Trophoblast cell (in vitro differentiated cells and primary cell): Measurements from ENCODE around the gene DEPP1.

Experiments
- DNase-seq, 2 donors: peaks; one replicate each; pipeline ENCODE4 v3.0.0-alpha.2; 2016
- H2AFZ ChIP-seq: 2 replicates; pipeline ENCODE4 v1.6.1; 2013; ENCODE audit warnings: low read length, moderate library complexity, mild to moderate bottlenecking; ENCODE audit not compliant: insufficient read depth, poor library complexity
- H2AK5ac ChIP-seq: 2 replicates; pipeline ENCODE4 v1.6.1; 2013; ENCODE audit warnings: mild to moderate bottlenecking, low read length
- H2BK120ac ChIP-seq: 2 replicates; pipeline ENCODE4 v1.6.1; 2013; ENCODE audit warnings: low read length, mild to moderate bottlenecking, moderate library complexity; ENCODE audit not compliant: insufficient read depth, poor library complexity
- H2BK12ac ChIP-seq: 2 replicates; pipeline ENCODE4 v1.6.1; 2013; ENCODE audit warnings: mild to moderate bottlenecking, low read length, moderate library complexity
- H2BK5ac ChIP-seq: 2 replicates; pipeline ENCODE4 v1.6.1; 2013; ENCODE audit warnings: low read length, low read depth, moderate library complexity, mild to moderate bottlenecking; ENCODE audit not compliant: poor library complexity
- H3K14ac ChIP-seq: 2 replicates; pipeline ENCODE4 v1.6.1; 2013; ENCODE audit warnings: mild to moderate bottlenecking, low read length
- H3K18ac ChIP-seq: 2 replicates; pipeline ENCODE4 v1.6.1; 2013; ENCODE audit warnings: mild to moderate bottlenecking, low read length
- H3K23ac ChIP-seq: 2 replicates; pipeline ENCODE4 v1.6.1; 2013; ENCODE audit warnings: low read length
- H3K27ac ChIP-seq: 2 replicates; pipeline ENCODE4 v1.5.1; 2013; ENCODE audit warnings: low read depth, mild to moderate bottlenecking, inconsistent platforms, low read length, moderate library complexity
- H3K27me3 ChIP-seq: 2 replicates; pipeline ENCODE4 v1.6.1; 2013; ENCODE audit warnings: inconsistent platforms, mild to moderate bottlenecking, low read length, moderate library complexity; ENCODE audit not compliant: insufficient read depth
- H3K36me3 ChIP-seq, 2 experiments: 1 replicate in 1 of 2; 2 replicates in 1 of 2; pipeline ENCODE4 v1.6.1; 2013; ENCODE audit warnings: low read length in 2 of 2, mild to moderate bottlenecking in 2 of 2, moderate library complexity in 1 of 2; ENCODE audit not compliant: insufficient read depth in 2 of 2, control insufficient read depth in 1 of 2
- H3K4ac ChIP-seq: 2 replicates; pipeline ENCODE4 v1.6.1; 2013; ENCODE audit warnings: low read depth, mild to moderate bottlenecking, low read length, moderate library complexity
- H3K4me1 ChIP-seq, 2 experiments: 1 replicate in 1 of 2; 2 replicates in 1 of 2; pipeline ENCODE4 v1.6.1; 2013; ENCODE audit warnings: low read length in 2 of 2, mild to moderate bottlenecking in 2 of 2, moderate library complexity in 1 of 2; ENCODE audit not compliant: insufficient read depth in 2 of 2, control insufficient read depth in 1 of 2
- H3K4me2 ChIP-seq: 2 replicates; pipeline ENCODE4 v1.6.1; 2013; ENCODE audit warnings: inconsistent platforms, mild to moderate bottlenecking, low read length, moderate library complexity
- H3K4me3 ChIP-seq: 2 replicates; pipeline ENCODE4 v1.5.1; 2013; ENCODE audit warnings: mild to moderate bottlenecking, low read depth, low read length, inconsistent platforms
- H3K79me1 ChIP-seq: one replicate; pipeline ENCODE4 v1.6.1; 2013; ENCODE audit warnings: low read length
- H3K79me2 ChIP-seq: 2 replicates; pipeline ENCODE4 v1.6.1; 2013; ENCODE audit warnings: low read length, mild to moderate bottlenecking; ENCODE audit not compliant: control insufficient read depth, insufficient read depth, poor library complexity
- H3K9ac ChIP-seq: 2 replicates; pipeline ENCODE4 v1.6.1; 2013; ENCODE audit warnings: mild to moderate bottlenecking, low read length
- H3K9me3 ChIP-seq: 2 replicates; pipeline ENCODE4 v1.6.1; 2013; ENCODE audit warnings: low read depth, mild to moderate bottlenecking, control low read depth, inconsistent platforms, low read length; ENCODE audit not compliant: insufficient read depth
- H4K12ac ChIP-seq: 2 replicates; pipeline ENCODE4 v1.6.1; 2013; ENCODE audit warnings: low read depth, mild to moderate bottlenecking, low read length, moderate library complexity
- H4K8ac ChIP-seq: 2 replicates; pipeline ENCODE4 v1.6.1; 2013; ENCODE audit warnings: low read depth, mild to moderate bottlenecking, low read length, moderate library complexity
- H4K91ac ChIP-seq: one replicate; pipeline ENCODE4 v1.6.1; 2013; ENCODE audit warnings: low read depth, mild to moderate bottlenecking, low read length, moderate library complexity
- WGBS: extraction: QIAGEN DNeasy Blood & Tissue Kit; methylation state at CpG from one replicate; pipeline ENCODE4 v1.1.7; 2013; ENCODE audit warnings: missing lambda C conversion rate; ENCODE audit not compliant: insufficient read length, insufficient coverage; ENCODE audit errors: extremely low coverage; 5-methylcytosine and 5-hydroxymethylcytosine counted together

The DEPP1 gene

DNA sequence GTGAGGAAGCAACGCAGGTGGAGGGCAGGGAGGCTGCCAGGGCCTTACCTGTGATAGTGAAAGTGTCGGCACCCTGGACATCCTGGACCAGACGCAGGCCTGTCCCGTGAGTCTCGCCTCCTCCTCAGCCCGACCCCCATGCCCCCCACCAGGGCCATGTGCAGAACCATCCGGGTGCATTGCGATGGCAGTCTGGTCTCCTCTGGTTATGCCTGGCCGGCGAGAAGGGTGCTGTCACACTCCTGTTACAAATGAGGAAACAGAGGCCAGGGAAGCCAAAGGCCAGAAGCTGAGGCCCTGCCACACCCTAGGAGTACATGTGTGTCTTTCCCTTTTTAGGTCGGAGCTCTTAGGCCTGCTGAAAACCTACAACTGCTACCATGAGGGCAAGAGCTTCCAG, 7.2 kb downstream of the DEPP1 start:
- Histone ChIP-seq H3K79me2 (peaks cover 3% of the 10 kb centered on the region), H2BK12ac (no peak overlapping the region), H2BK120ac (no peak overlapping the region), H3K14ac (no peak overlapping the region), H3K18ac (no peak overlapping the region), H3K4me3 (no peak overlapping the region), H4K12ac (no peak overlapping the region), H3K4me2 (no peak overlapping the region), H3K36me3 (peaks cover 24 to 31% of the 10 kb centered on the region in 2 experiments), H3K79me1 (peaks cover 14% of the 10 kb centered on the region), H3K4me1 (peaks cover 23 to 36% of the 10 kb centered on the region in 2 experiments), H2AK5ac (no peak overlapping the region), H3K27ac (no peak overlapping the region), H4K91ac (no peak overlapping the region), H4K8ac (no peak overlapping the region), H3K23ac (no peak overlapping the region), H2AFZ (no peak overlapping the region), H3K27me3 (no peaks in the 10 kb centered on the region), H3K9ac (no peak overlapping the region), H2BK5ac (no peak overlapping the region), H3K9me3 (no peaks in the 10 kb centered on the region), H3K4ac (no peak overlapping the region)
- DNase-seq, result no peak
- WGBS, result no CpG with 5 or more reads among the region's 11 CpGs

DNA sequence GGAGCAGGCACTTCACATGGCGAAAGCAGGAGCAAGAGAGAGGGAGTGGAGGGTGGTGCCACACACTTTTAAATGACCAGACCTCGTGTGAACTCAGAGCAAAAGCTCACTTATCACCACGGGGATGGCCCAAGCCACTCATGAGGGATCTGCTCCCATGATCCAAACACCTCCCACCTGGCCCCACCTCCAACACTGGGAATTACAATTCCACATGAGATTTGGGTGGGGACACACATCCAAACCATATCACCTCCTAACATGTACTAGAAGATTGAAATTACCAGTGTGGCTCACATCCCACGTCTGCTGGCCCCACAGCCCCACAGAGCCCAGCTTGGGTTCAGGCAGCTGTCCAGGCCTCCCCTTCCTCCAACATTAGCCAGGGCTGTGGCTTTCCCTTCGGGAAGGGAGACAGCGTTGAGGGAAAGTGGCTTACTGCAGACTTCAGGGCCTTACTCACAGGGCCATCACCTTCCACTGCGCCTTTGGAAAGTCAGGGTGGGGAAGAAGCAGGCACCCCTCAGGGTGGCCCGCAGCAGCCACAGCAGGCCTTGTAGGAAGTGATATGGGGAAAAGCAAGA, 7.7 kb downstream of the DEPP1 start:
- no peaks in the 10 kb centered on the region for H3K27me3 ChIP-seq
- peaks cover 24 to 31% of the 10 kb centered on the region in 2 experiments for H3K36me3 ChIP-seq
- H2BK12ac ChIP-seq, result no peak overlapping the region
- no peak overlapping the region for H3K18ac ChIP-seq
- no peak overlapping the region for H3K4me3 ChIP-seq
- no peak overlapping the region for H2BK120ac ChIP-seq
- H3K27ac ChIP-seq, result no peak overlapping the region
- no peak overlapping the region for H4K8ac ChIP-seq
- H3K79me2 ChIP-seq, result peaks cover 3% of the 10 kb centered on the region
- no peak overlapping the region for H3K4ac ChIP-seq
- WGBS, result no CpG with 5 or more reads among the region's 8 CpGs
- H3K4me1 ChIP-seq, result peaks cover 26 to 37% of the 10 kb centered on the region in 2 experiments
- H2AFZ ChIP-seq, result no peak overlapping the region
- H3K9me3 ChIP-seq, result no peaks in the 10 kb centered on the region
- no peak overlapping the region for H2AK5ac ChIP-seq
- peaks cover 16% of the 10 kb centered on the region for H3K79me1 ChIP-seq
- H3K23ac ChIP-seq, result no peak overlapping the region
- no peak overlapping the region for H3K9ac ChIP-seq
- no peak overlapping the region for H4K12ac ChIP-seq
- DNase-seq, result no peak
- no peak overlapping the region for H3K4me2 ChIP-seq
- H3K14ac ChIP-seq, result no peak overlapping the region
- no peak overlapping the region for H4K91ac ChIP-seq
- no peak overlapping the region for H2BK5ac ChIP-seq

DNA sequence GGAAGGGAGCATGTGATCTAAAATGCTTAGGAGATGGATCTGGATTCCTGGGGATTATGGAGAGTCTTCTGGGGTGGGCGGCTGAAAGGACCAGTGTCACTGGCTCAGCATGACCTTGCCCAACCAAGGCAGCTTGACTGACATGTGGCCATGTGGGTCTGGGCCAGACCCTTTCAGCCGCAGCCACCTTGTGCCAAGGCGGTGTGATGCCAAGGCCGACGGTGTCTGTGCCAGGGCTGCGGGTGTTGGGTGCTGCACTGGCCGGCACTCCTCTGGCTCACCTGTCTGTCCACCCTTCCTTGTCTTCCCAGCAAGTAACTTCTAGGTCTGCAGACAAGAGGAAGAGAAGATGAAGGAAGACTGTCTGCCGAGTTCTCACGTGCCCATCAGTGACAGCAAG, 8.8 kb downstream of the DEPP1 start:
- Histone ChIP-seq H3K14ac (no peak overlapping the region), H3K9ac (no peak overlapping the region), H2AFZ (no peak overlapping the region), H2BK5ac (no peak overlapping the region), H4K12ac (no peak overlapping the region), H3K36me3 (peaks cover 24 to 31% of the 10 kb centered on the region in 2 experiments), H3K4ac (no peak overlapping the region), H3K9me3 (peaks cover 2% of the 10 kb centered on the region), H3K79me2 (peaks cover 3% of the 10 kb centered on the region), H3K4me3 (no peak overlapping the region), H3K4me1 (peaks cover 22 to 39% of the 10 kb centered on the region in 2 experiments), H3K18ac (no peak overlapping the region), H4K91ac (no peak overlapping the region), H3K23ac (no peak overlapping the region), H3K27me3 (no peaks in the 10 kb centered on the region), H2AK5ac (no peak overlapping the region), H3K27ac (no peak overlapping the region), H2BK120ac (no peak overlapping the region), H2BK12ac (no peak overlapping the region), H4K8ac (no peak overlapping the region), H3K79me1 (peaks cover 10% of the 10 kb centered on the region), H3K4me2 (no peak overlapping the region)
- WGBS, result no CpG with 5 or more reads among the region's 9 CpGs
- no peak for DNase-seq

DNA sequence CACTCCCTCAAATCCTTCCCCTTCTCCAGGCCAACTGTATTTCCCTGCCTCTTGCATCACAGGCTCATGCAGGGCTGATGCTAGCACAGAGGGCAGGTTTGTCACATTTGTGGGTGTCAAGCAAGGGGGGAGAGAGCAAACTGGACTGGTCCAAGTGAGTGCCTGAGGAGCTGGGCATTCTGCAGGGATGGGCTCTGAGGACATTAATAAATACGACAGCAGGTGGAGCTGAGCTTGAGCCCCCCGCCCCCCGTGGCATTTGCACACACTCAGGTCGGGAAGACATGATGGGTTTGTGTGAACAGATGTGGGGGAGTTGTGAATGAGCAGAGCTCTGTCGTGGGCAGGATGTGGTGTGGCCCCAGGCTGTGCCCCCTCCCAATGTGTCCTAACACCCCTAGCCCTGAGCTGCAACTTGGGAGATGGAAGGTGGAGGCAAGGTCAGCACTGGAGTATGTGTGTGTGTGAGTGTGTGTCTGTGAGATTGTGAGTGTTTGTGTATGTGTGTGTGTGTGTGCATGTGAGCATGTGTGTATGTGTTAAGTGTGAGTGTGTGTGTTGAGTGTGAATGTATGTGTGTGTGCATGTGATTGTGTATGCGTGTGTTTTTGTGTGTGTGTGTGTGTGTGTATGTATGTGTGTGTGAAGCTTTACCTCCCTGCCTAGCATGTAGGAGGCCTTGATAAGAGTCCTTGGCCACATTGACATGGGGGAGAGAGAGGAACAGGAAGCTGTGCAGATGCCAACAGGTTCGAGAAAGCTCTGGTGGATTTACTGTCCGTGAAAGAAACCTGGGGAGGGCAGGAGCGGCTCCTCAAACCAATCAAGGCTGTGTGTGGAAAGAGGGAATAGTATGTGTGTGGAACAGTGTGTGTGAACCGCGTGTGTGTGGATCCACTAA, 9.9 kb downstream of the DEPP1 start:
- peaks cover 24 to 31% of the 10 kb centered on the region in 2 experiments for H3K36me3 ChIP-seq
- DNase-seq, result no peak
- no peak overlapping the region for H2AFZ ChIP-seq
- H2BK120ac ChIP-seq, result no peak overlapping the region
- H3K79me1 ChIP-seq, result peaks cover 13% of the 10 kb centered on the region
- no CpG with 5 or more reads among the region's 11 CpGs for WGBS
- no peak overlapping the region for H3K27ac ChIP-seq
- no peak overlapping the region for H3K14ac ChIP-seq
- H3K9ac ChIP-seq, result no peak overlapping the region
- no peak overlapping the region for H3K4ac ChIP-seq
- H3K18ac ChIP-seq, result no peak overlapping the region
- no peak overlapping the region for H4K91ac ChIP-seq
- no peak overlapping the region for H3K4me2 ChIP-seq
- H2BK12ac ChIP-seq, result no peak overlapping the region
- no peak overlapping the region for H4K12ac ChIP-seq
- no peak overlapping the region for H3K4me3 ChIP-seq
- H3K23ac ChIP-seq, result no peak overlapping the region
- no peak overlapping the region for H4K8ac ChIP-seq
- H3K4me1 ChIP-seq, result peaks cover 28 to 41% of the 10 kb centered on the region in 2 experiments
- peaks cover 2% of the 10 kb centered on the region for H3K9me3 ChIP-seq
- no peak overlapping the region for H2BK5ac ChIP-seq
- no peaks in the 10 kb centered on the region for H3K27me3 ChIP-seq
- no peak overlapping the region for H2AK5ac ChIP-seq
- peaks cover 4% of the 10 kb centered on the region for H3K79me2 ChIP-seq
